Endodermal cell (in vitro differentiated cells): ENCODE data around the gene TBCA. TPM values are rescaled to one million over a fixed set of nuclear protein-coding genes. Genes with fewer than 3 reads are reported as not detected.

ENCODE experiments used
- DNase-seq: peaks from one replicate; pipeline ENCODE4 v3.0.0-alpha.2; 2017
- H3K27ac ChIP-seq: 2 replicates; pipeline ENCODE4 v1.5.1; 2013; ENCODE audit warnings: mild to moderate bottlenecking, low read depth, low read length, moderate library complexity
- H3K27me3 ChIP-seq: 2 replicates; pipeline ENCODE4 v1.6.1; 2013; ENCODE audit warnings: mild to moderate bottlenecking, low read length, moderate library complexity; ENCODE audit not compliant: insufficient read depth, control insufficient read depth, poor library complexity, severe bottlenecking
- H3K36me3 ChIP-seq: 2 replicates; pipeline ENCODE4 v1.7.0; 2013; ENCODE audit warnings: mild to moderate bottlenecking, low read length, moderate library complexity; ENCODE audit not compliant: control insufficient read depth, insufficient read depth
- H3K4me1 ChIP-seq: one replicate; pipeline ENCODE4 v1.7.0; 2013; ENCODE audit warnings: low read length; ENCODE audit not compliant: control insufficient read depth, insufficient read depth
- H3K4me3 ChIP-seq: 2 replicates; pipeline ENCODE4 v1.5.1; 2013; ENCODE audit warnings: mild to moderate bottlenecking, low read length, moderate library complexity
- H3K9ac ChIP-seq: 2 replicates; pipeline ENCODE4 v1.6.1; 2013; ENCODE audit warnings: mild to moderate bottlenecking, low read length, moderate library complexity; ENCODE audit not compliant: poor library complexity, severe bottlenecking; ENCODE audit errors: extremely low read depth
- H3K9me3 ChIP-seq: 2 replicates; pipeline ENCODE4 v1.6.1; 2013; ENCODE audit warnings: mild to moderate bottlenecking, low read length, moderate library complexity; ENCODE audit not compliant: control insufficient read depth
- H3K27ac Mint-ChIP-seq: 2 replicates; pipeline ENCODE4 v1.8.0; 2020; ENCODE audit warnings: mixed read lengths
- H3K27me3 Mint-ChIP-seq: 2 replicates; pipeline ENCODE4 v1.8.0; 2021; ENCODE audit warnings: mild to moderate bottlenecking, mixed read lengths; ENCODE audit not compliant: insufficient read depth
- H3K36me3 Mint-ChIP-seq: 2 replicates; pipeline ENCODE4 v1.8.0; 2020; ENCODE audit warnings: low read depth, mixed read lengths
- H3K4me1 Mint-ChIP-seq: 2 replicates; pipeline ENCODE4 v1.8.0; 2020; ENCODE audit warnings: mixed read lengths
- H3K4me3 Mint-ChIP-seq: 2 replicates; pipeline ENCODE4 v1.8.0; 2020; ENCODE audit warnings: mild to moderate bottlenecking, moderate library complexity, mixed read lengths
- H3K9me3 Mint-ChIP-seq: 2 replicates; pipeline ENCODE4 v1.8.0; 2020; ENCODE audit warnings: mild to moderate bottlenecking, mixed read lengths
- CTCF ChIP-seq: fragments of 200-600 bp; sonication (generic); conservative IDR thresholded peaks from 2 replicates; pipeline ENCODE4 v1.5.0; 2021; ENCODE audit warnings: antibody characterized with exemption, mild to moderate bottlenecking
- WGBS, 2 experiments: methylation state at CpG; one replicate each; pipeline versions ENCODE4 v1.1.5 to v1.1.7; 2013; ENCODE audit warnings: missing lambda C conversion rate in 2 of 2, mixed read lengths in 1 of 2; ENCODE audit not compliant: insufficient coverage in 1 of 2, insufficient read length in 1 of 2; 5-methylcytosine and 5-hydroxymethylcytosine counted together
- total RNA-seq, 2 donors: library from RNA; stranded (reverse); fragmentation: NEBNext Ultra II Directional in 1 of 2; extraction: Animal tissue kit (Norgen Biotek cat#: 25700) in 1 of 2; gene quantifications; 2 replicates in 1 of 2; 3 replicates in 1 of 2; pipeline ENCODE4 v1.2.1, GENCODE V29; 2021

The TBCA gene
- total RNA-seq, 2 donors from 2014 or later: 415 to 454 TPM

- WGBS, 2 experiments: 75% methylated on average over 1 of the region's 1 CpG; no CpG with 5 or more reads in 1 of the 2 experiments
- Mint-ChIP-seq H3K4me1 (peaks cover 20% of the 10 kb centered on the region), H3K4me3 (no peak overlapping the region), H3K27ac (no peak overlapping the region), H3K9me3 (peaks cover 39% of the 10 kb centered on the region), H3K36me3 (peaks cover 10% of the 10 kb centered on the region), H3K27me3 (peaks cover 23% of the 10 kb centered on the region)
- Histone ChIP-seq H3K27me3 (no peaks in the 10 kb centered on the region), H3K36me3 (no peaks in the 10 kb centered on the region), H3K27ac (no peak overlapping the region), H3K4me1 (no peaks in the 10 kb centered on the region), H3K9me3 (peaks cover 48% of the 10 kb centered on the region), H3K9ac (no peak overlapping the region), H3K4me3 (peak overlapping the region; percentile 72)
- DNase-seq: no peak
- TF ChIP-seq CTCF: no peak
Measured at GRCh38 chr5:77797136-77797535, 21.0 kb upstream of the TBCA start.

- Histone ChIP-seq H3K9me3 (peaks cover 39% of the 10 kb centered on the region), H3K36me3 (no peaks in the 10 kb centered on the region), H3K27me3 (no peaks in the 10 kb centered on the region), H3K4me1 (no peaks in the 10 kb centered on the region), H3K27ac (no peak overlapping the region), H3K9ac (no peak overlapping the region), H3K4me3 (peak overlapping the region; percentile 72)
- TF ChIP-seq CTCF: no peak
- WGBS, 2 experiments: 80% methylated on average over 2 of the region's 3 CpGs; no CpG with 5 or more reads in 1 of the 2 experiments
- no peak overlapping the region for H3K27ac Mint-ChIP-seq
- H3K4me3 Mint-ChIP-seq: no peak overlapping the region
- H3K27me3 Mint-ChIP-seq: peaks cover 20% of the 10 kb centered on the region
- H3K4me1 Mint-ChIP-seq: peaks cover 25% of the 10 kb centered on the region
- H3K36me3 Mint-ChIP-seq: peaks cover 8% of the 10 kb centered on the region
- peaks cover 28% of the 10 kb centered on the region for H3K9me3 Mint-ChIP-seq
- no peak for DNase-seq
Measured at GRCh38 chr5:77795846-77796245, 19.7 kb upstream of the TBCA start.

- Mint-ChIP-seq H3K4me3 (no peak overlapping the region), H3K27me3 (peaks cover 19% of the 10 kb centered on the region), H3K4me1 (peaks cover 25% of the 10 kb centered on the region), H3K27ac (no peak overlapping the region), H3K9me3 (peaks cover 26% of the 10 kb centered on the region), H3K36me3 (peaks cover 6% of the 10 kb centered on the region)
- no peak for TF ChIP-seq CTCF
- no peaks in the 10 kb centered on the region for H3K27me3 ChIP-seq
- H3K36me3 ChIP-seq: no peaks in the 10 kb centered on the region
- DNase-seq: no peak
- no peak overlapping the region for H3K9ac ChIP-seq
- H3K4me1 ChIP-seq: no peaks in the 10 kb centered on the region
- no peak overlapping the region for H3K27ac ChIP-seq
- WGBS, 2 experiments: 90% methylated on average over 2 of the region's 2 CpGs; no CpG with 5 or more reads in 1 of the 2 experiments
- H3K4me3 ChIP-seq: peak overlapping the region; percentile 72
- peaks cover 37% of the 10 kb centered on the region for H3K9me3 ChIP-seq
Measured at GRCh38 chr5:77795268-77795667, 19.1 kb upstream of the TBCA start.
